Central memory CD8-positive, alpha-beta T cell (primary cell): ENCODE results near the gene ZSCAN22.

Experiments
- ATAC-seq: fragments of 150-1000 bp; cut with Tn5 transposase; replicated peaks from 2 replicates; pipeline ENCODE4 v1.10.0; 2022; ENCODE audit warnings: mild to moderate bottlenecking, moderate FRiP score, moderate number of reproducible peaks; ENCODE audit not compliant: poor library complexity, severe bottlenecking; ENCODE audit errors: extremely low read depth
- DNase-seq, 2 donors: peaks; one replicate each; pipeline ENCODE4 v3.0.0; 2021; ENCODE audit warnings: low spot score in 2 of 2
- H3K27ac Mint-ChIP-seq: one replicate; pipeline ENCODE4 v1.8.0; 2022; ENCODE audit warnings: low read depth, mild to moderate bottlenecking, moderate library complexity, mixed read lengths
- H3K27me3 Mint-ChIP-seq: one replicate; pipeline ENCODE4 v1.8.0; 2022; ENCODE audit warnings: mixed read lengths
- H3K36me3 Mint-ChIP-seq: one replicate; pipeline ENCODE4 v1.8.0; 2022; ENCODE audit warnings: mild to moderate bottlenecking, moderate library complexity, mixed read lengths; ENCODE audit not compliant: insufficient read depth
- H3K4me1 Mint-ChIP-seq: one replicate; pipeline ENCODE4 v1.8.0; 2022; ENCODE audit warnings: mixed read lengths
- H3K4me3 Mint-ChIP-seq: one replicate; pipeline ENCODE4 v1.8.0; 2022; ENCODE audit warnings: mild to moderate bottlenecking, moderate library complexity, mixed read lengths
- H3K9me3 Mint-ChIP-seq: one replicate; pipeline ENCODE4 v1.8.0; 2022; ENCODE audit warnings: mixed read lengths

ZSCAN22 gene

GRCh38 chr19:58326914-58327726 is at the start of gene ZSCAN22:
Gene ZSCAN22 (plus strand): TSS chr19:58326994. CDS start chr19:58334803, 7,809 bp downstream.
- no peak within 1 kb of the TSS for H3K27ac Mint-ChIP-seq
- no peaks in the 10 kb centered on the region for H3K27me3 Mint-ChIP-seq
- H3K4me3 Mint-ChIP-seq: no peak within 1 kb of the TSS
- DNase-seq (peak; percentile 82 to 83), ATAC-seq (peak; percentile 84)
- no peaks in the 10 kb centered on the region for H3K36me3 Mint-ChIP-seq
- peaks cover 7% of the 10 kb centered on the region for H3K4me1 Mint-ChIP-seq
- no peaks in the 10 kb centered on the region for H3K9me3 Mint-ChIP-seq

- Mint-ChIP-seq H3K36me3 (peaks cover 16% of the 10 kb centered on the region), H3K9me3 (no peaks in the 10 kb centered on the region), H3K27me3 (no peaks in the 10 kb centered on the region), H3K4me1 (peaks cover 34% of the 10 kb centered on the region), H3K27ac (no peak overlapping the region), H3K4me3 (peak overlapping the region; percentile 58)
- no peak for DNase-seq
- ATAC-seq: no peak
These were observed 49.6 kb upstream of the ZSCAN22 start for GRCh38 chr19:58277197-58277596.

GRCh38 chr19:58277748-58278540 is 48.9 kb upstream of the ZSCAN22 start:
- Mint-ChIP-seq H3K27me3 (no peaks in the 10 kb centered on the region), H3K4me3 (peak overlapping the region; percentile 96), H3K27ac (peak overlapping the region; percentile 97), H3K36me3 (peaks cover 18% of the 10 kb centered on the region), H3K4me1 (peaks cover 34% of the 10 kb centered on the region), H3K9me3 (no peaks in the 10 kb centered on the region)
- ATAC-seq: peak; percentile 31
- DNase-seq: no peak

GRCh38 chr19:58278541-58279041 is 48.2 kb upstream of the ZSCAN22 start, which contains the start of gene ZNF8:
Gene ZNF8 (plus strand): TSS chr19:58278955. CDS start chr19:58279082, 127 bp downstream.
- H3K4me1 Mint-ChIP-seq: peaks cover 34% of the 10 kb centered on the region
- peak within 1 kb of the TSS; percentile 96 for H3K4me3 Mint-ChIP-seq
- ATAC-seq (peak; percentile 96), DNase-seq (peak; percentile 91)
- H3K27me3 Mint-ChIP-seq: no peaks in the 10 kb centered on the region
- H3K9me3 Mint-ChIP-seq: no peaks in the 10 kb centered on the region
- H3K27ac Mint-ChIP-seq: peak within 1 kb of the TSS; percentile 97
- H3K36me3 Mint-ChIP-seq: peaks cover 20% of the 10 kb centered on the region

- no peaks in the 10 kb centered on the region for H3K27me3 Mint-ChIP-seq
- H3K9me3 Mint-ChIP-seq: no peaks in the 10 kb centered on the region
- H3K36me3 Mint-ChIP-seq: peaks cover 20% of the 10 kb centered on the region
- H3K27ac Mint-ChIP-seq: peak overlapping the region; percentile 97
- peak in 1 of 2 donors; percentile 12 for DNase-seq
- peak overlapping the region; percentile 96 for H3K4me3 Mint-ChIP-seq
- H3K4me1 Mint-ChIP-seq: peaks cover 34% of the 10 kb centered on the region
- no peak for ATAC-seq
These were observed 47.5 kb upstream of the ZSCAN22 start for GRCh38 chr19:58279042-58279924.

- H3K4me3 Mint-ChIP-seq: peak overlapping the region; percentile 96
- peaks cover 16% of the 10 kb centered on the region for H3K36me3 Mint-ChIP-seq
- ATAC-seq (no peak), DNase-seq (no peak)
- H3K27ac Mint-ChIP-seq: peak overlapping the region; percentile 97
- no peaks in the 10 kb centered on the region for H3K9me3 Mint-ChIP-seq
- peaks cover 34% of the 10 kb centered on the region for H3K4me1 Mint-ChIP-seq
- no peaks in the 10 kb centered on the region for H3K27me3 Mint-ChIP-seq
These were observed 46.9 kb upstream of the ZSCAN22 start for GRCh38 chr19:58279925-58280316.

GRCh38 chr19:58284199-58284598 is 42.6 kb upstream of the ZSCAN22 start:
- Mint-ChIP-seq H3K9me3 (no peaks in the 10 kb centered on the region), H3K4me1 (peaks cover 24% of the 10 kb centered on the region), H3K27me3 (no peaks in the 10 kb centered on the region), H3K27ac (no peak overlapping the region), H3K4me3 (no peak overlapping the region), H3K36me3 (peaks cover 29% of the 10 kb centered on the region)
- DNase-seq: no peak
- ATAC-seq: no peak

GRCh38 chr19:58291943-58292342 is 34.9 kb upstream of the ZSCAN22 start:
- ATAC-seq (no peak), DNase-seq (no peak)
- no peaks in the 10 kb centered on the region for H3K27me3 Mint-ChIP-seq
- peaks cover 29% of the 10 kb centered on the region for H3K36me3 Mint-ChIP-seq
- no peak overlapping the region for H3K27ac Mint-ChIP-seq
- H3K9me3 Mint-ChIP-seq: no peaks in the 10 kb centered on the region
- H3K4me3 Mint-ChIP-seq: no peak overlapping the region
- peaks cover 5% of the 10 kb centered on the region for H3K4me1 Mint-ChIP-seq

GRCh38 chr19:58294743-58295374 is 31.9 kb upstream of the ZSCAN22 start:
- Mint-ChIP-seq H3K27me3 (no peaks in the 10 kb centered on the region), H3K27ac (no peak overlapping the region), H3K4me3 (no peak overlapping the region), H3K4me1 (peaks cover 5% of the 10 kb centered on the region), H3K36me3 (peaks cover 20% of the 10 kb centered on the region), H3K9me3 (no peaks in the 10 kb centered on the region)
- no peak for ATAC-seq
- DNase-seq: no peak

GRCh38 chr19:58296104-58296503 is 30.7 kb upstream of the ZSCAN22 start:
- Mint-ChIP-seq H3K4me3 (no peak overlapping the region), H3K4me1 (peaks cover 3% of the 10 kb centered on the region), H3K9me3 (no peaks in the 10 kb centered on the region), H3K27ac (no peak overlapping the region), H3K36me3 (peaks cover 23% of the 10 kb centered on the region), H3K27me3 (no peaks in the 10 kb centered on the region)
- ATAC-seq: no peak
- DNase-seq: no peak

GRCh38 chr19:58300620-58301019 is 26.2 kb upstream of the ZSCAN22 start:
- no peak overlapping the region for H3K4me3 Mint-ChIP-seq
- ATAC-seq (no peak), DNase-seq (no peak)
- peaks cover 25% of the 10 kb centered on the region for H3K36me3 Mint-ChIP-seq
- no peak overlapping the region for H3K27ac Mint-ChIP-seq
- H3K9me3 Mint-ChIP-seq: no peaks in the 10 kb centered on the region
- H3K27me3 Mint-ChIP-seq: no peaks in the 10 kb centered on the region
- H3K4me1 Mint-ChIP-seq: peaks cover 13% of the 10 kb centered on the region
